OCI-LY1 (cell line): Measurements from ENCODE around the gene GAP43.

Experiments
- EZH2 ChIP-seq: fragments of 200-600 bp; sonication (generic), shearing (Covaris generic); IDR thresholded peaks from 2 replicates; pipeline ENCODE4 v1.8.0; 2017; ENCODE audit warnings: borderline replicate concordance, mixed run types, mild to moderate bottlenecking, antibody characterized with exemption, low read length, moderate library complexity, mixed read lengths
- TF ChIP-seq, protein P1 (sequence below): fragments of 200-600 bp; sonication (generic), shearing (Covaris generic); IDR thresholded peaks from 2 replicates; pipeline ENCODE4 v1.5.1; 2017; ENCODE audit warnings: mild to moderate bottlenecking, antibody characterized with exemption, low read length, moderate library complexity, mixed read lengths

DNA sequence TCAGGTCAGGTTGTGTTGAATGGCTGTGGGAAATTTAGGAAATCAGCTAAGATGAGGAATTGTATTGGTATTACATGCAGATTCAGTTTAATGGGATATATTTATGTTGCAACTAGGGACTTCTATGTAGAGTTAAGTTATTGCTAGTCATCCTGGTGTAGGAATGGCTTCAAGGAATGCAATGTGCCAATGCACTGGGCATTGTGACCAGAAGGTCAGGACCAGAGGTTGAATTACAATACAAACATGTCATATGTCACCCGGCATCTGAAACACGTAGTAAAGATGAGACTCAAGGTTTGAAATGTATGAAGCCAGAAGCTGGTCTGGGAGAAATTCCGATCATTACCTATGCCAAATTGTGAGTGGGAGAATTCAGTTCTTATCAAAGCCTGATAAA, 11.7 kb upstream of the GAP43 start:
- TF ChIP-seq, protein P1, sequence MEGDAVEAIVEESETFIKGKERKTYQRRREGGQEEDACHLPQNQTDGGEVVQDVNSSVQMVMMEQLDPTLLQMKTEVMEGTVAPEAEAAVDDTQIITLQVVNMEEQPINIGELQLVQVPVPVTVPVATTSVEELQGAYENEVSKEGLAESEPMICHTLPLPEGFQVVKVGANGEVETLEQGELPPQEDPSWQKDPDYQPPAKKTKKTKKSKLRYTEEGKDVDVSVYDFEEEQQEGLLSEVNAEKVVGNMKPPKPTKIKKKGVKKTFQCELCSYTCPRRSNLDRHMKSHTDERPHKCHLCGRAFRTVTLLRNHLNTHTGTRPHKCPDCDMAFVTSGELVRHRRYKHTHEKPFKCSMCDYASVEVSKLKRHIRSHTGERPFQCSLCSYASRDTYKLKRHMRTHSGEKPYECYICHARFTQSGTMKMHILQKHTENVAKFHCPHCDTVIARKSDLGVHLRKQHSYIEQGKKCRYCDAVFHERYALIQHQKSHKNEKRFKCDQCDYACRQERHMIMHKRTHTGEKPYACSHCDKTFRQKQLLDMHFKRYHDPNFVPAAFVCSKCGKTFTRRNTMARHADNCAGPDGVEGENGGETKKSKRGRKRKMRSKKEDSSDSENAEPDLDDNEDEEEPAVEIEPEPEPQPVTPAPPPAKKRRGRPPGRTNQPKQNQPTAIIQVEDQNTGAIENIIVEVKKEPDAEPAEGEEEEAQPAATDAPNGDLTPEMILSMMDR = no peak
- no peak for TF ChIP-seq EZH2
